ENCODE measurements around the gene HSPA2.

The HSPA2 gene

GRCh38 chr14:64522591-64523355 is 17.8 kb upstream of the HSPA2 start:
- in situ Hi-C loops (cut with HindIII; ENCODE audit: low pct_unique_long_range_greater_than_20kb, low sequenced_read_pairs): no loop called here
- no peak for TF ChIP-seq JUND (IDR thresholded peaks at IDR 0.05; ENCODE audit: low read depth)
- DNase-seq (ENCODE audit: low read depth in 1 of 2, low spot score in 1 of 2): no peak

DNA sequence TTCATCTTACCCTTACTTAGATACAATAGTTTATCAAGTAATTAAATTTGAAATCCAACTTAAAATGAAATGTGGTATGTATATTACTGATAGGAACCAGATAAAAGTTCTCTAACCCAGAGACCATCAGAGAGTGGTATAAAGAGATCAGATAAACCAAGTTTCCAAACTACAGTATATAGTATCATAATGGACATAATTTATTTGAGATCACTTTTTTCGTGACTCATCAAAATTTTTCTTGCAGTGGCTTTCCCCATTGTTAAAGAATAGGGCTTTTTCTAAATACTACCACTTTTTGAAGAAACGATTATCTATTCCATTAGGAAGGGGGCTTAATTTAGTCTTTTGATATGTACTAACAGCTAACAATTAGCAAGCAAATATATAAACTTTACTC is 15.2 kb upstream of the HSPA2 start:
- TF ChIP-seq JUND (IDR thresholded peaks at IDR 0.05; ENCODE audit: low read depth): no peak
- DNase-seq (ENCODE audit: low read depth in 1 of 2, low spot score in 1 of 2): no peak
- in situ Hi-C loops (cut with HindIII; ENCODE audit: low pct_unique_long_range_greater_than_20kb, low sequenced_read_pairs): no loop called here

GRCh38 chr14:64531567-64531966 is 9.0 kb upstream of the HSPA2 start:
- no peak for DNase-seq (ENCODE audit: low read depth in 1 of 2, low spot score in 1 of 2)
- in situ Hi-C loops (cut with HindIII; ENCODE audit: low pct_unique_long_range_greater_than_20kb, low sequenced_read_pairs): no loop called here
- no peak for TF ChIP-seq JUND (IDR thresholded peaks at IDR 0.05; ENCODE audit: low read depth)

DNA sequence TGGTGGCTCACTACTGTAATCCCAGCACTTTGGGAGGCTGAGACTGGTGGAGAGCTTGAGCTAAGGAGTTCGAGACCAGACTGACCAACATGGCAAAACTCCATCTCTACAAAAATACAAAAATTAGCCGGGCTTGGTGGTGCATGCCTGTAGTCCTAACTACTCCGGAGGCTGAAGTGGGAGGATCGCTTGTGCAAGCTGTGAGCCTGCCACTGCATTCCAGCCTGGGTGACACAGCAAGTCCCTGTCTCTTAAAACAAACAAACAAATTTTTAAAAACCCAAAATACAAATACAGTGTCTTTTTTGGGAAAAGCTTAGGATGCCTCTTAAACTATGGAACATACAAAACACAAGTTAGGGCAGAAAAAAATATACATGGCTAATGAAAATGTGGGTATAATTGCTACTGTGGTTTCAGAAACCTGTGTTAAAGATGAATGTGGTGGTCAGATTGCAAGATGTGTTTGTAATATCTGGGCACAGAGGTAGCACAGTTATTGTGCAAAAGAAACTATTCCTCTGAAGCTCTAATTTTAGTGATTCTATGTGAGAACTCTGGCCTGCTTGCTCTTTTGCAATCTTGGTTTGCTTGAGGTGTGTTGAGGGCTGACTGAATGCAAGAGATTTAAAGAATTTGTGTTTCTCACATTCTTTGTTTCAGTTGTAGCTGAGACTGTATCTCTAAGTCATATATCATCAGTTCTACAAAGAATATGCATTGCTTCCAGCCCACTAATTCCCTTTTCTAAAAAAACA is 3.9 kb upstream of the HSPA2 start:
- peak in 1 of 2 experiments; percentile 43 for DNase-seq (ENCODE audit: low read depth in 1 of 2, low spot score in 1 of 2)
- no peak for TF ChIP-seq JUND (IDR thresholded peaks at IDR 0.05; ENCODE audit: low read depth)
- in situ Hi-C loops (cut with HindIII; ENCODE audit: low pct_unique_long_range_greater_than_20kb, low sequenced_read_pairs): no loop called here

- TF ChIP-seq JUND (IDR thresholded peaks at IDR 0.05; ENCODE audit: low read depth): no peak
- no peak for DNase-seq (ENCODE audit: low read depth in 1 of 2, low spot score in 1 of 2)
- in situ Hi-C loops (cut with HindIII; ENCODE audit: low pct_unique_long_range_greater_than_20kb, low sequenced_read_pairs): no loop called here
These were observed 875 bp downstream of the HSPA2 start for GRCh38 chr14:64541261-64541971.

- in situ Hi-C loops (cut with HindIII; ENCODE audit: low pct_unique_long_range_greater_than_20kb, low sequenced_read_pairs): no loop called here
- peak in 1 of 2 experiments; percentile 22 for DNase-seq (ENCODE audit: low read depth in 1 of 2, low spot score in 1 of 2)
- TF ChIP-seq JUND (IDR thresholded peaks at IDR 0.05; ENCODE audit: low read depth): no peak
These were observed 1.7 kb downstream of the HSPA2 start for GRCh38 chr14:64541972-64542835.

DNA sequence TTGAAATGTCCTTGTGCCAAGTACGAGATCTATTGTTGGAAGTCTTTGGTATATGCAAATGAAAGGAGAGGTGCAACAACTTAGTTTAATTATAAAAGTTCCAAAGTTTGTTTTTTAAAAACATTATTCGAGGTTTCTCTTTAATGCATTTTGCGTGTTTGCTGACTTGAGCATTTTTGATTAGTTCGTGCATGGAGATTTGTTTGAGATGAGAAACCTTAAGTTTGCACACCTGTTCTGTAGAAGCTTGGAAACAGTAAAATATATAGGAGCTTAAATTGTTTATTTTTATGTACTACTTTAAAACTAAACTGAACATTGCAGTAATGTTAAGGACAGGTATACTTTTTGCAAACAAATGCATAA is 2.3 kb downstream of the HSPA2 start:
- no peak for DNase-seq (ENCODE audit: low read depth in 1 of 2, low spot score in 1 of 2)
- in situ Hi-C loops (cut with HindIII; ENCODE audit: low pct_unique_long_range_greater_than_20kb, low sequenced_read_pairs): no loop called here
- no peak for TF ChIP-seq JUND (IDR thresholded peaks at IDR 0.05; ENCODE audit: low read depth)

DNA sequence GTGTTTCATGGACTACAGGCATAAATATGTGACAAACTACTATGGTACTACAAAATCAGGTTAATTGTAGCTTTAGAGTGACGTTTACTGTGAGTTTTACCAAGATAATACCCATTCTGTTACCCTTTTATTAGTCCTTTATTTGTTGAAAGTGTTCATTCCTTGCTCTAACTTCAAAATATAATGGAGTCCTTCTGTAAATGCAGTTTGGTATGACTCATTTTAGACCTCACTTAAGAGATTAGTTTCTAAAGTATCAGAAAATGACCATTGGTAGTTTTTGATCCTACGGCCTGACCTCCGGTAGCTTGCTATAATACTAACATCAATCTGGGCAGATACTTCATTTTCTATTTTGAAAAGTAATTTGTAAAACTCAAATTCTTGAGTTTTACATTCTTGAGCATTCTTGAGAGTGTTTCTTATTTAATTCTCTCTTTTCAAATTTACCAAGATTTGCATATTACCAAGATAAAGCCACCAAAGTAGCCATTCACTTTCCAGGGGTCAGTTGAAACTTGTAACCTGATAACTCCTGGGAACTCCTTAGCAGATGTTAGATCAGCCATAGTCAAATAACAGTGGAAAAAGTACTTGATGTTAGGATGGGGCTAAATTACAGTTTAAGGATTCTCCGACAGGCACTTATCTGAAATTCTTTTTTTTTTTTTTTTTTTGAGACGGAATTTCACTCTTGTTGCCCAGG is 4.2 kb downstream of the HSPA2 start:
- no peak for TF ChIP-seq JUND (IDR thresholded peaks at IDR 0.05; ENCODE audit: low read depth)
- in situ Hi-C loops (cut with HindIII; ENCODE audit: low pct_unique_long_range_greater_than_20kb, low sequenced_read_pairs): no loop called here
- no peak for DNase-seq (ENCODE audit: low read depth in 1 of 2, low spot score in 1 of 2)

DNA sequence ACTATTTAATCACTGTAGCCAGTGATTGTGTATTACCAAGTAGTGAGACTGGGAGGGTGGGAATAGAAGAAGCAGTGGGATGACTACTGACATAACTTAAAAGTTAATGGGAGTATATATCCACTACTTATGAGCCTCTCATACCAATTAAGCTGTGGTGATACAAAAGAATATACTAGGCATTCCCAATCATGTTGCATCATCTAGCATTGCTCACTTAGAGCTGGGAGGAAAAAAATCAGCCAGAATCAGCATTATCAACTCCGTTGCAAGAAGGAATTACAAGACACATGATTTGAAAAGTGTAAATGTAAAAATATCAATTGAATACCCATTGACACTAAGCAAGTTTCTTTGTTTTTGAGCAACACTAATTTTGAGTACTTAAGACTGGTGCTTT is 8.5 kb downstream of the HSPA2 start:
- DNase-seq (ENCODE audit: low read depth in 1 of 2, low spot score in 1 of 2): no peak
- no peak for TF ChIP-seq JUND (IDR thresholded peaks at IDR 0.05; ENCODE audit: low read depth)
- in situ Hi-C loops (cut with HindIII; ENCODE audit: low pct_unique_long_range_greater_than_20kb, low sequenced_read_pairs): no loop called here

DNA sequence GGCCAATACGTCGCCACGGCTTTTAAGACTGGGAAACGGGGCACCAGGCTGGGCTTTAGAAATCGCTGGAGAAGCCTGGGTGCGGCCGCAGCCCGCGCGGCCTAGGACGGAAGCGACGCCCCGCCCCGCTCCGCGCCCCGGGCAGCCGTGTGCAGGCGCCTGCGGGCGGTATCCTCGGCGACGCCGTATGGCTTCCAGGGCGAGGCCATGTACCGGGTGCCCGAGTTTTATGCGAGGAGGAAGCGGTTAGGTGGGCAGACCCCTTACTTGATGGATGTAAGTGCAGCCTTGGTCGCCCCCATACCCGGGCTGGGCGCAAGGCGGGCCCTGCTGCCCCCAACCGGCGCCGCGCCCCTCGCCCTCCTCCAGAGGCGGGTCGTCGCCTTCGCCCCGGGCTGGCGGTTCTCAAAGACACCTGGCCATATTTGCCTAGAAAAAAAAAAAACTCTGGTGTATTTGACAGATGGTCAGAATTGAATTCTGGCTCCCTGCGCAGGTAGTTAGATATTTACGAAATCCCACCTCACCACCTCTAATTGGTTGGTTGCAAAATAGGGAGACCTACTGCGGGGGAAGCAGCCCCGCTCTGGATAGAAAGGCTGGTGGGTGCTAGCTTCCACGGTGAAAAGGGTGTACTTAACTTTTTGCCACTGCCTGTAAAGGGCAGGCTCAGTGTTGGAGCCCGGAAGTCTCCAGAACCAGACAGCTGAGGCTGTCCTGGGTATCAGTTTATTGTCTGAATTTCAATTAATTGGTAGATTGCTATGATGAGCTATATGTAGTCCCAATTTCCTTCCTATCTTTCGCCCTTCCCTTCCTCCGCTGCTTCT is 9.5 kb downstream of the HSPA2 start, which contains the start of gene PPP1R36:
Gene PPP1R36, plus strand, starts transcription at position 171 of the 830 bp plus-strand sequence. Its CDS starts 37 bp downstream, at position 208.
- no peak for TF ChIP-seq JUND (IDR thresholded peaks at IDR 0.05; ENCODE audit: low read depth)
- DNase-seq (ENCODE audit: low read depth in 1 of 2, low spot score in 1 of 2): no peak
- in situ Hi-C loops (cut with HindIII; ENCODE audit: low pct_unique_long_range_greater_than_20kb, low sequenced_read_pairs): no loop called here

Measured in T47D (cell line).